NCI-H2081 treated with DMSO at 0.1 percent for 48 hours (cell line): ENCODE results near the gene ARMC9.
"Not testable (repeated sequence)": the region's sequence is repeated elsewhere in the genome, so short reads cannot be mapped to it uniquely, and the experiment has no call there.

Experiments
- DNase-seq: peaks from one replicate; lab custom pipeline; 2025; lab: John Stamatoyannopoulos, UW

ARMC9 gene

DNA sequence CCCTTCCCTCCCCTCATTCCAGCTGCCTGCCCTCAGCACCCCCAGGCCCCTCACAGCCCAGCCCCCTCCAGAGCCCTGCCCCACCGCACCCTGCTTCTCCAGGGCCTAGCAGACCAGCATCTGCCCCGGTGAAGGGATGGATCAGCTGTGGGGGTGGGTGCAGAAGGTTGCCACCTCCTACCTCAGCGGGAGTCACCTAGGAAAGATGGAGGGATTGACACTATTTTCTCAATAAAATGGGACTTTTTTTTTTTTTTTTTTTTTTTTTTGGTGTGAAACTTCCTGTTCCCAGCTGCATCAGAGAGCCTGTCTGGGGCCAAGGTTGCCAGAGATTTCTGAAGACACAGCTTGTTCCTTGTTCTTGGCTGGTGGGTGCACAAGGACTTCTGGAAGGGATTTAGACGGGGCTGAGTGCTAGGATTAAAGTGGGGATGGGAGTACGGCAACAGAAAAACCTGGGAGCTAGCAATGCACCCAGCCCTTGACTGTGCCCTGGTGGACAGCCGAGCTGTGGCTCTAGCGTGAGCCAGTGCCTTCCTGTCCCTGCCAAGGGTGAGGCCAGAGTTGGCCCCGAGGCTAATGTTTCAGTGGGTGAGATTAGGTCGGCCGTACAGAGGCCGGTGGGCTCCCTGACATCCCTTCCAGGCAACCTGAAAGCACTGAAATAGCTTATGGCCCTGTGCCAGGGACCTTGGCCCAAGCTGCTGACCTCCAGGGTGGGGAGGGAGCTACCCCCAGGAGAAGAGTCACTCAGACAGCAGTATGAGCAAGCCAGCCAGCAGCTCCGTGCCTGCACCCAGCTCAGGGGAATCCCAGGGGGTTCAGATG is 201.6 kb downstream of the ARMC9 start:
- DNase-seq = no peak

DNA sequence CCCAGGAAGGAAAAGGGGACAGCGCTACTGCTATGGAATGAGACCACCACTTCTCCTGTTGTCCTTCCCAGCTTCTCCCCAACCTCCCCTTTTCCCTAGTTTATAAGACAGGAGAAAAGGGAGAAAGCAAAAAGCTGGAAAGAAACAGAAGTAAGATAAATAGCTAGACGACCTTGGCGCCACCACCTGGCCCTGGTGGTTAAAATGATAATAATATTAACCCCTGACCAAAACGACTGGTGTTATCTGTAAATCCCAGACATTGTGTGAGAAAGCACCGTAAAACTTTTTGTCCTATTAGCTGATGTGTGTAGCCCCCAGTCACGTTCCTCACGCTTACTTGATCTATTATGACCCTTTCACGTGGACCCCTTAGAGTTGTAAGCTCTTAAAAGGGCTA is 202.2 kb downstream of the ARMC9 start:
- not testable (repeated sequence) for DNase-seq

DNA sequence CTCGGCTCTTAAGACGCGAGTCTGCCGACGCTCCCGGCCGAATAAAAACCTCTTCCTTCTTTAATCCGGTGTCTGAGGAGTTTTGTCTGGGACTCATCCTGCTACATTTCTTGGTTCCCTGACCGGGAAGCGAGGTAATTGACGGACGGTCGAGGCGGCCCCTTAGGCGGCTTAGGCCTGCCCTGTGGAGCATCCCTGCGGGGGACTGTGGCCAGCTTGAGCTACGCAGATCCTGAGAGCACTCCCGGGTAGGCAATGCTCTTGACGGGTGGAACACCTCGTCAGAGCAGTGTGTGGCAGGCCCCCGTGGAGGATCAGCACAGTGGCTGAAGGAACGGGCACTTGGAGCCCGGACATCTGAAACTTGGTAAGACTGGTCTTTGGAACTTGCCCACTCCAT is 202.7 kb downstream of the ARMC9 start:
- not testable (repeated sequence) for DNase-seq

DNA sequence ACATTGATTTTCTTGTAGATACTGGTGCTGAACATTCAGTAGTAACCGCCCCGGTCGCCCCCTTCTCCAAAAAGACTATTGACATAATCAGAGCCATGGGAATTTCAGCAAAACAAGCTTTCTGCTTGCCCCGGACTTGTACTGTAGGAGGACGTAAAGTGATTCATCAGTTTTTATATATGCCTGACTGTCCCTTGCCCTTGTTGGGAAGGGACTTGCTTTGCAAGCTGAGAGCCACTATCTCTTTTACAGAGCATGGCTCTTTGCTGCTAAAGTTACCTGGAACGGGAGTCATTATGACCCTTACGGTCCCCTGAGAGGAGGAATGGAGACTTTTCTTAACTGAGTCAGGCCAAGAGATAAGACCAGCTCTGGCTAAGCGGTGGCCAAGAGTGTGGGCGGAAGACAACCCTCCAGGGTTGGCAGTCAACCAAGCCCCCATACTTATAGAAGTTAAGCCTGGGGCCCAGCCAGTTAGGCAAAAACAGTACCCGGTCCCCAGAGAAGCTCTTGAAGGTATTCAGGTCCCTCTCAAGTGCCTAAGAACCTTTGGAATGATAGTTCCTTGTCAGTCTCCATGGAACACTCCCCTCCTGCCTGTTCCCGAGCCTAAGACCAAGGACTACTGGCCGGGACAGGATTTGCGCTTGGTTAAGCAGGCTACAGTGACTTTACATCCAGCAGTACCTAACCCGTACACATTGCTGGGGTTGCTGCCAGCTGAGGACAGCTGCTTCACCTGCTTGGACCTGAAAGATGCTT is 205.2 kb downstream of the ARMC9 start:
- not testable (repeated sequence) for DNase-seq

DNA sequence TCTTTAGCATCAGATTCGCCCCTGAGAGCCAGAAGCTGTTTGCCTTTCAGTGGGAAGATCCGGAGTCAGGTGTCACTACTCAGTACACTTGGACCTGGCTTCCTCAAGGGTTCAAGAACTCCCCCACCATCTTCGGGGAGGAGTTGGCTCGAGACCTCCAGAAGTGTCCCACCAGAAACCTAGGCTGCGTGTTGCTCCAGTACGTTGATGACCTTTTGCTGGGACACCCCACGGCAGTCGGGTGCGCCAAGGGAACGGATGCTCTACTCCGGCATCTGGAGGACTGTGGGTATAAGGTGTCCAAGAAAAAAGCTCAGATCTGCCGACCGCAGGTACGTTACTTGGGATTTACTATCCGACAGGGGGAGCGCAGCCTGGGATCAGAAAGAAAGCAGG is 205.8 kb downstream of the ARMC9 start:
- not testable (repeated sequence) for DNase-seq

DNA sequence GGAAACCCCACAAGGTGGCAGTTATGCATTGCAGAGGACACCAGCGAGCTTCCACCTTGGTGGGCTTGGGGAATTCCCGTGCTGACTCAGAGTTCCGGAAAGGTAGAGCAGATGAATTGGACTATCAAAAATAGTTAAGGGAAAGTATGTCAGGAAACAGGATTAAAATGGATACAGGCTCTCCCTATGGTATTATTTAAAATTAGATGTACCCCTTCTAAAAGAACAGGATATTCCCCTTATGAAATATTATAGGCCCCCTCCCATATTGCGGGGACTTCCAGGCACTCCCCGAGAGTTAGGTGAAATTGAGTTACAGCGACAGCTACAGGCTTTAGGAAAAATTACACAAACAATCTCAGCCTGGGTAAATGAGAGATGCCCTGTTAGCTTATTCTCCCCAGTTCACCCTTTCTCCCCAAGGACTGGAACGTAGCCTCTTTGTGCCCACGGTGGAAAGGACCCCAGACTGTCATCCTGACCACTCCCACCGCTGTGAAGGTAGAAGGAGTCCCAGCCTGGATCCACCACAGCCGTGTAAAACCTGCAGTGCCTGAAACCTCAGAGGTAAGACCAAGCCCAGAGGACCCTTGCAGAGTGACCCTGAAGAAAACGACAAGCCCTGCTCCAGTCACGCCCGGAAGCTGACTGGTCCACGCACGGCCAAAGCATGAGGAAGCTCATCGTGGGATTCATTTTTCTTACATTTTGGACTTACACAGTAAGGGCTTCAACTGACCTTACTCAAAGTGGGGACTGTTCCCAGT is 207.4 kb downstream of the ARMC9 start:
- DNase-seq = not testable (repeated sequence)

DNA sequence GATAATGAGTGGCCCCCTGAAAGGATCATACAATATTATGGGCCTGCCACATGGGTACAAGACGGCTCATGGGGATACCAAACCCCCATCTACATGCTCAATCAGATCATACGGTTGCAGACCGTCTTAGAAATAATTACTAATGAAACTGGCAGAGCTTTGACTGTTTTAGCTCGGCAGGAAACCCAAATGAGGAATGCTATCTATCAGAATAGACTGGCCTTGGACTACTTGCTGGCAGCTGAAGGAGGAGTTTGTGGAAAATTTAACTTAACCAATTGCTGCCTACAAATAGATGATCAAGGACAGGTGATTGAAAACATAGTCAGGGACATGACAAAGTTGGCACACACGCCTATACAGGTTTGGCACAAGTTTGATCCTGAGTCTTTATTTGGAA is 209.3 kb downstream of the ARMC9 start:
- DNase-seq = not testable (repeated sequence)

DNA sequence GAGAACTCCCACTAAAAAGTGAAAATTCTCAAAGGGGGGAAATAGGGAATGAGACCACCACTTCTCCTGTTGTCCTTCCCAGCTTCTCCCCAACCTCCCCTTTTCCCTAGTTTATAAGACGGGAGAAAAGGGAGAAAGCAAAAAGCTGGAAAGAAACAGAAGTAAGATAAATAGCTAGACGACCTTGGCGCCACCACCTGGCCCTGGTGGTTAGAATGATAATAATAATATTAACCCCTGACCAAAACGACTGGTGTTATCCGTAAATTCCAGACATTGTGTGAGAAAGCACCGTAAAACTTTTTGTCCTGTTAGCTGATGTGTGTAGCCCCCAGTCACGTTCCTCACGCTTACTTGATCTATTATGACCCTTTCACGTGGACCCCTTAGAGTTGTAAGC is 209.9 kb downstream of the ARMC9 start:
- not testable (repeated sequence) for DNase-seq

DNA sequence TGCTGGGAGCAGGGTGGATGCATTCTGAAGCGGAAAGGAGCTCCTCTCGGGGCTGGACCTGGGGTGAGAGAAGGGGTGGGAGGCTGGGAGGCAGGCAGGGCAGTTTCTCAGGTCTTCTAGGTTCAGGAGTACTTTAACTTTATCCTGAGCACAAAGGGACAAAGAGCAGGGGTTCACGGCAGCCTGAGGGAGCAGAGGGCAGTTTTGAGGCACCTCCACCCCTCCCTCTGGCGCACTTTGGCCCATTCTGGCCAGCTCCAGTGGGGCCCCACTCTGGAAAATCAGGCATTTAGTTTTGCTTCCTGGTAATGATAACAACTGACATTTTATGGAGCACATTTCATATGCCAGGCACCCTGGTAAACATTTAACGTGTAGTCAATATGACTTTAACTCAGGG is 211.3 kb downstream of the ARMC9 start:
- no peak for DNase-seq

DNA sequence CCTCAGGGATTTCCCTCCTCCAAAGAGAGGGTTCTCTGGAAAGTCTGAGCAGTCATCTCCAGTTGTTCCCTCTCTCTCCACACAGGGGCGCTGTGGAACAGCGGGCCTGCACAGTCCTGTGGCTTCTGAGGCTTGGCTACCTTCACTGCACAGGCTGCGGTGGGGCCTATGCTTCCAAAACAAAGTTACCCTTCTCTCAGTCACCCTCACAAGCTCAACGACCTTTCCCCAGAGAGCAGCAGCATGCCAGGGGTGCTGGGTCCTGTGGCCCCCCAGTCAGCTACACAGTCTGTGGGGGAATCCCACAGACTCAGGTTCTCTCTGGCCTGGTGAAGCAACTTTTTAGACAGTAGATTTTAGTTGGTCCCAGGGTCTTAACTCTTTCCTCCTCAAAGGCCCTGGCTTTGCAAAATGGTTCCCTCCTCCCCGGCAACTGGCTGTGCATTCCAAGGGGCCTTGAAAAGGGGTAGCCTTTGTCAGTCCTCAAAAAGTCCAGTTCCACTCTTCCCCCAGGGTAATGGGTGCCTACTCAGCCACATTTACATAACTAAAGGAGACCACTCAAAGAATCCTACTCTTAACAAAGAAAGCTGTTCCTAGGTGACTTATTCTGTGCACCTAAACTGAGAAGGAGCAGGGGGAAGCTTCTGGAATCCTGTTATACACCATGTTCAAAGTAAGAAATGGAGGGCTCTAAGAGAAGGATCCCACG is 212.0 kb downstream of the ARMC9 start:
- no peak for DNase-seq

DNA sequence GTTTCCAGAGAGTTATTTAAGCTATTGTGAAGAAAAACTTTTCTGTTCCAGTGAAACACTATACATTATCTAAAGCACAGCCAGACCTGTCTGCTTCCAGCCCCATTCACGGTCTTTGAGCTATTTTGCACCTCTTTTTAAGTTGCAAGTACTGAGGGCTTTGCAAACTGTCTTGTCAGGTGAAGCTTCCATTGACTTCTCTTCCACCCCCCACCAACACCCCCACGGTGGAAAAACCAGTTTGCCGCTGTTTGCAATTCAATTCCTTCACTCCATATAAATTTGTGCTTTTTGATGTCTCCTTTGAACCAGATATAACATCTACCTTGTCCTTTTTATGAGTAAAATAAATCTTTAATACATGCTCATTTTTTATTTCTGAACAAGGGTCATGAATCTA is 212.8 kb downstream of the ARMC9 start:
- no peak for DNase-seq

DNA sequence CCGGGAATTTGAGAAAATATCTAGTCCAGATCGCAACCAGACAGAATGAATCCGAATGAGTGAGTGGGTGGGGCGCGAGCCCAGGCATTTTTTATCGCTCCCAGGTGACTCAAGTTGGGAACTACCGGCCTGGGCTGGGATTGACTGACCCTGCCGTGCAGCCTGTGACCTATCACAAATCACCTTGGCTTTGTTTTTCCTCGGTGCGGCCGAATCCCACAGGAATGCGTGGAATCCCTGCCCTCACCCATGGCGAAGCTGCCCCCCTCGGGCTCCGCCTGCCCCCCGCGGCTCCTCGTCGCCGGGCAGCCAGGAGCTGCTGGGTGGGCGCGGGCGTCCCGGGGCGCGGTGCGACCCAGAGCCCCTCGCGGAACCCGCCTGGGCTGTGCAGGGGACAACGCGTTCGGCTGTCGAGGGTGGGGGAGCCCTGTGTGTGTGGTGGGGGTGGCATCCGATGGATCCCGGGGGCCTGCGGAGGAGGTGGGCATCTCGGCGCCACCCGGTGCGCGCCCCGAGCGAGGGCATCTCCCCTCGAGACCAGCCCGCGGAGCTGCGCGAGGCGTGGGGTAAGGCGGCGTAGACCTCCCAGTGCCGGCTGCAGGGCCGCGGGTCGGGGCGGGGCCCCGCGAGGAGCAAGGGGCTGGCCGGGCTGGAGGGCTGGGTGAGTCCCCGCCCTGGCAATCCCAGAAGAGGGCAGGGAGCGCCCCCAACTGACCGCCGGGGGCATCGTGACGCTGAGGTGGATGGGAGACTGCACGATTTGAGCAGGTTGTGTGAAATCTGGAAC is 213.6 kb downstream of the ARMC9 start:
- no peak for DNase-seq

DNA sequence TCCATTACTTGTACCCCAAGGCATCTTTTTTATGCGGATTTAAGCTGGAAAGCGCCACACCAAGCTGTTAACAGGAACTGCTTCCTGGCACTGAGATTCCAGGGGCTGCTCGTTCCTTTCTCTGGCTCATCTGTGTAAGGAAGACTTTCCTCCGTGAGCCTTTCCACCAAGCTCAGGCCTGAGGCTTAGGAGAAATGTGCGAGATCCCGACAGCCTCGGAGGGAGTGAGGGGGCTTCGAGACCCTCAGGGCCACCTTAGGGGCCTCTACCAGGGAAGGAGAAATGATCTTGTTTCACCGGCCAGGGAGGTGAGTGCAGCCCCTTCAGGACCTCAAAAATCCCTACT is 214.2 kb downstream of the ARMC9 start:
- DNase-seq = no peak

DNA sequence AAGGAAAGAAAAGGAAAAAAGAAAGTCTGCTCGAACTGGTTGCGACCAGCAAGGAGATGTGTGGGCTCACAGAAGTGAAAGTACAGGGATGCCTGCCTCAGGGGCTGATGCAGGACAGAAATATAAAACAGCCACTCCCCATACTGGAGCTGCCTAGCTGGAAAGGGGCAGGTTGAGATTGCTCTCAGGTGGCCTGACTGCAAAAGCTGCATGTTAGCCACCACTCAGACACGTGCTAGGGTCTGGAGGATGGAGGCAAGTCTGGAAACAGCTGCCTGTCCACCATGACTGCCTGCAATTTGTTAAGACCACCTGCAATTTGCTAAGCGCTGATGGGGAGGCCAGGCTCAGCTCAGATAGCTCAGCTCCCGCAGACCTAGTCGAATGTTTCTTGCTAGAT is 215.0 kb downstream of the ARMC9 start:
- no peak for DNase-seq

DNA sequence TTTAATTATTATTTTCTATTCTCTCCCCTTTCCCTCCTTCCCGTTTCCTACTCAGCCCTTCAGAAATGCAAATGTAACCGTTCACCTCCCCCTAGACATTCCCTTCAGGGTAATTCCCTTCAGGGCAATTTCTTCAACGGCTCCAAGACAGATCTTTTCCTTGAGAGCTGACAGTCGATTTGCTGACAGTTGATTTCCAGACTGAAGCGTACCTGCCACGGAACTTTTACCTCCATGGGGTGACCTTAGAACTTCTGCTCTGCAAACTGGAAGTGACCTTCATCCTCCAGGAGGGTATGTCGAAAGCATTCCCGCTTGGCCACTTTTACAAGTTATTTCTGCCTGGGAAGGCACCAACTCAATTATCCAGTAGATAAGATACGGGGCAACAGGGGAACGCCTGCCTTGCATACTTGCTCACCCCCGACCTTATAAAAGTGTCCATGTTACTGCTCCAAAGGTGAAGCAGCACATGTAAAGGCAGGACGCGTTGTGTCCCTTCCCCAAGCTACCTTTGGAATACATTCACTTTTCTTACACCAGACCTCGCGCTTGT is 215.6 kb downstream of the ARMC9 start:
- no peak for DNase-seq

DNA sequence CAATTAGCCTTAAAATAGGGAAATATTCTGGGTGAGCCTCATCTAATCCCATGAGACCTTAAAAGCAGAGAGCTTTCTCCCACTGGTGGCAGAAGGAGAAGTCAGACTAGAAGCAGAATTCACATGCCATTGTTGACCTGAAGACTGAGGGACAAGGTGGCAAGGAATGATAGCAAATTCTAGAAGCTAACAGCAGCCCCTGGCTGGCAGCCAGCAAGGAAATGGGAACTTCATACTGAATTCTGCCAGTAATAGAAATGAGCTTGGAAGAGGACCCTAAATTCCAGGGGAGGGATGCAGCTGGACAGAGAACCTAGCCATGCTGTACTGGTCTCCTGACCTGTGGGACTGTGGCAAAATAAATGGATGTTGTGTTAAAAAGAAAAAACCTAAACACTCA is 216.6 kb downstream of the ARMC9 start:
- no peak for DNase-seq

DNA sequence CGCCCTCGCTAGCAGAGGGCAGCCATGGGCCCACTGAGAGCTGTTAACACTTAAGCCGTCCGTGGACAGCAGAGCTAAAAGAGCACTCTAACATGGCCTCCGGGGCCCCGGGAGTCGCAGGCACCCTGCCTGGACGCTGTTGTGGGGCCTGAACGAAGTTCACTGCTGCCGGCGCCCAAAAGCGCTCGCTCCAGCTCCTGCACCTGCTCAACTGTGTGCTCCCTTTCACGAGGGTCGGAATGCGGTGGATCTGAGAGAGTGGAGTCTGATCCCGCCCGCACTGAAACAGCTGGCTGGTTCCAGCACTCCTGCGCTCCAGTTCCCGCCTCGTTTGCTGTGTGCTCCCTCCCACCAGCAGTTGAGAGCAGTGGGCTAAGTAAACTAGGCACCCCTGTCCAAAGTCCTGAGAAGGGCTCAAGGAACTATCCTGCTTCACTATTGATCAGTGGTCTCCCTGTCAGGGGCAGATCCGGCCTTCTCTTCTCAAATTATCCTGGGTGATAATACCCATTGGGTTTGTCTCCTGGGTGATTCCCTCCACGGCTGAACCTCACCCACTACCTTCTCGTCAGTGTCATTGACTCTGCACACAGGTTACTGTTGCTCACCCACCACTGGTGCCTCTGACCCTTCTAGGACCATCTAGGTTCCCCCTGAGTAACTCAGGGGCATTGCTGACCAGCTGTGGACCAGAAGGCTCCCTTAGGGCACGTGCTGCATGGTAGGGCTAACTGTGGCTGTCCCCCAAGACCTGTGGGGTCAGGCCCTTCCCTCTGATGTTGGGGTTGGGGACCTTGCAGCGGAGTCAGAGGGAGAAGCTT is 220.6 kb downstream of the ARMC9 start:
- no peak for DNase-seq

DNA sequence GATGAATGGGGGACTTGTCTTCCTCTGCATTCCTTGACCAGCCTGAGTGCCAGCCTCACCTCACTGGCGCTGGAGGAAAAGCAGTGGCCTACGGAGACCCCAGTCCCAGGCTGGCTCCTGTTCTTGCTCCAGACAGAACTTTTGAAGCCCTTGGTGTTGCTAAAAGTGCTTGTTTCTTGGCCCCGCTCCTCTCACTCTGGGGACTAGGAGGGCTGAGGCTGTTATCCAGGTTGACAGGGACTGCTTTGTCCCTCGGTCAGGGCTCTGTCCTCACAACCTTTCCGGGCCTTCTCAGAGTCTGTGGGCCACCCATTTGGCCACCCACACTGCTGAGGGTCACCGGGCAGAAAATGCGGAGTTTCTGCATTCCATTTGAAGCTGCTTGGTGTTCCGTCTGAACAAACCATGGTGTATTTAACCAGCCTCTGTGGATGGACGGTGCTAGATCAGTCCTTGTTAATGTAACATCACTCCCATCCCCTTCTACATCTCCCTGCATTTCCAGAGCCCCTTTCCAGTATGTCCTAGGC is 222.7 kb downstream of the ARMC9 start:
- no peak for DNase-seq

DNA sequence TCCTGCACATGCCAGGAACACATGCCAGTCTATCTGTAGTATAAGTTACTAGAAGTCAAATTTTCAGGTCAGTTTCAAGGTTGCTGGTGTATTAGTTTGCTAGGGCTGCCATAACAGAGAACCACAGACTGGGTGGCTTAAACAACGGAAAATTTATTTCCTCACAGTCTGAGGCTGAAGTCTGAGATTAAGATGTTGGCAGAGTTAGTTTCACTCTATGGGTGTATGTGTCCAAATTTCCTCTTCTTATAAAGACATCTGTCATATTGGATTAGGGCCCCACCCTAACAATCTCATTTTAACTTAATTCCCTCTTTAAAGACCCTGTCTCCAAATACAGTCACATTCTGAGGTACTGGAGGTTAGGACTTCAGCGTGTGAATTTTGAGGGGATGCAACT is 223.6 kb downstream of the ARMC9 start:
- no peak for DNase-seq

DNA sequence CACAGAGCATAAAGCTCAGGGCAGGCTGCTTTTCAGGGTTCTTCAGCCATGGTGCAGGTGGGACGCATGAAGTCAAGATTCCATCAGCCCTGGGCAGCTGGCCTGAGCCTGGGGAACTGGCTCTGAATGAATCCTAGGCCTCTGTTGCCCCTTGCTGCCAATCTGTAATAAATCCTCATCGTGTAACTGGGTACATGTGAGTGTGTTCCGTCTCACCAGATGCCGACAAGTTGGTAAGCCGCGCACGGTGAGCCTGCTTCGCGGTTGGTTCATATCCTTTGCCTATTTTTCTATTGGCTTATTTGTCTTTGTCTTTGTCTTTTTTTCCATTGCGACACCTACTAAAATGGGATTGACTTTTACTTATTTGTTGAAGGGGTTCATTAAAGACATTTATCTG is 224.7 kb downstream of the ARMC9 start:
- DNase-seq = no peak
